HepG2 (cell line): Measurements from ENCODE around the gene SHISA4.

ENCODE experiments used
- CTCF ChIP-seq: sonication (generic); formaldehyde crosslinking; IDR thresholded peaks from 2 replicates; pipeline ENCODE4 v1.5.0; 2020; ENCODE audit warnings: mild to moderate bottlenecking, missing genetic modification reagents, moderate library complexity
- FOXA1 ChIP-seq, 2 experiments: fragments of 450-650 bp in 1 of 2; sonication (generic) in 1 of 2; formaldehyde crosslinking in 1 of 2; IDR thresholded peaks; 2 replicates each; pipeline versions ENCODE4 v1.4.0 to v1.6.1; 2016 to 2020; ENCODE audit warnings: missing genetic modification reagents in 1 of 2
- LCORL ChIP-seq, 2 experiments: fragments of 450-650 bp in 1 of 2; sonication (generic) in 1 of 2; formaldehyde crosslinking in 1 of 2; IDR thresholded peaks; 2 replicates each; pipeline versions ENCODE4 v1.5.0 to v1.6.1; 2017 to 2020; ENCODE audit warnings: antibody characterized with exemption in 1 of 2, missing genetic modification reagents in 1 of 2
- POLR2AphosphoS5 ChIP-seq: IDR thresholded peaks from 2 replicates; pipeline ENCODE4 v1.6.1; 2012; ENCODE audit warnings: low read depth, low read length
- REL ChIP-seq: sonication (generic); formaldehyde crosslinking; conservative IDR thresholded peaks from 2 replicates; pipeline ENCODE4 v1.8.0; 2022; ENCODE audit warnings: mild to moderate bottlenecking, missing genetic modification reagents, moderate library complexity
- ZFP37 ChIP-seq: sonication (generic); formaldehyde crosslinking; IDR thresholded peaks from 2 replicates; pipeline ENCODE4 v1.4.0; 2020; ENCODE audit warnings: missing genetic modification reagents, borderline replicate concordance

GRCh38 chr1:201842472-201843027, 46.1 kb upstream of the SHISA4 start:
- TF ChIP-seq ZFP37 (CRISPR knock-in tag) (no peak), CTCF (no peak), LCORL (IDR thresholded peaks at IDR 0.05) (no peak), LCORL (CRISPR knock-in tag; IDR thresholded peaks at IDR 0.05) (no peak), FOXA1 (IDR thresholded peaks at IDR 0.05) (no peak), FOXA1 (CRISPR knock-in tag; IDR thresholded peaks at IDR 0.05) (peak; percentile 80), REL (CRISPR knock-in tag) (no peak), POLR2AphosphoS5 (no peak)
